ENCODE data around the gene WSCD1. TPM values are rescaled to one million over a fixed set of nuclear protein-coding genes. Genes with fewer than 3 reads are reported as not detected.

WSCD1 gene
- total RNA-seq, 3 donors from 2014 or later (not counting 1 experiment from before 2014, with no cell fraction given), result 0.47 to 2.1 (median 1.9) TPM

- Histone ChIP-seq H3K4me3 (ENCODE audit: low read length) (no peak overlapping the region), H3K9me3 (ENCODE audit: control insufficient read depth, insufficient read depth, low read length) (no peaks in the 10 kb centered on the region), H3K4me1 (ENCODE audit: control insufficient read depth, insufficient read depth, low read length) (no peaks in the 10 kb centered on the region), H3K27ac (ENCODE audit: low read length) (no peak overlapping the region), H3K36me3 (ENCODE audit: control insufficient read depth, insufficient read depth, low read length) (no peaks in the 10 kb centered on the region), H3K27me3 (ENCODE audit: control insufficient read depth, insufficient read depth, low read length) (no peaks in the 10 kb centered on the region)
- H3K27ac Mint-ChIP-seq, result no peak overlapping the region
- H3K4me1 Mint-ChIP-seq, result no peaks in the 10 kb centered on the region
- H3K27me3 Mint-ChIP-seq (ENCODE audit: low read depth in 2 of 2), result peaks cover 10 to 13% of the 10 kb centered on the region in 2 donors
- 57% methylated on average over 6 of the region's 6 CpGs for WGBS (ENCODE audit: insufficient coverage)
- no peaks in the 10 kb centered on the region for H3K36me3 Mint-ChIP-seq
- ATAC-seq (no peak), DNase-seq (no peak)
- no peaks in the 10 kb centered on the region for H3K9me3 Mint-ChIP-seq
- TF ChIP-seq, protein P1, sequence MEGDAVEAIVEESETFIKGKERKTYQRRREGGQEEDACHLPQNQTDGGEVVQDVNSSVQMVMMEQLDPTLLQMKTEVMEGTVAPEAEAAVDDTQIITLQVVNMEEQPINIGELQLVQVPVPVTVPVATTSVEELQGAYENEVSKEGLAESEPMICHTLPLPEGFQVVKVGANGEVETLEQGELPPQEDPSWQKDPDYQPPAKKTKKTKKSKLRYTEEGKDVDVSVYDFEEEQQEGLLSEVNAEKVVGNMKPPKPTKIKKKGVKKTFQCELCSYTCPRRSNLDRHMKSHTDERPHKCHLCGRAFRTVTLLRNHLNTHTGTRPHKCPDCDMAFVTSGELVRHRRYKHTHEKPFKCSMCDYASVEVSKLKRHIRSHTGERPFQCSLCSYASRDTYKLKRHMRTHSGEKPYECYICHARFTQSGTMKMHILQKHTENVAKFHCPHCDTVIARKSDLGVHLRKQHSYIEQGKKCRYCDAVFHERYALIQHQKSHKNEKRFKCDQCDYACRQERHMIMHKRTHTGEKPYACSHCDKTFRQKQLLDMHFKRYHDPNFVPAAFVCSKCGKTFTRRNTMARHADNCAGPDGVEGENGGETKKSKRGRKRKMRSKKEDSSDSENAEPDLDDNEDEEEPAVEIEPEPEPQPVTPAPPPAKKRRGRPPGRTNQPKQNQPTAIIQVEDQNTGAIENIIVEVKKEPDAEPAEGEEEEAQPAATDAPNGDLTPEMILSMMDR (IDR thresholded peaks at IDR 0.05), result no peak
- no peak overlapping the region for H3K4me3 Mint-ChIP-seq
- intact Hi-C loops (cut with micrococcal nuclease), result no loop called here
Measured at GRCh38 chr17:6163612-6164333, 93.6 kb downstream of the WSCD1 start.

DNA sequence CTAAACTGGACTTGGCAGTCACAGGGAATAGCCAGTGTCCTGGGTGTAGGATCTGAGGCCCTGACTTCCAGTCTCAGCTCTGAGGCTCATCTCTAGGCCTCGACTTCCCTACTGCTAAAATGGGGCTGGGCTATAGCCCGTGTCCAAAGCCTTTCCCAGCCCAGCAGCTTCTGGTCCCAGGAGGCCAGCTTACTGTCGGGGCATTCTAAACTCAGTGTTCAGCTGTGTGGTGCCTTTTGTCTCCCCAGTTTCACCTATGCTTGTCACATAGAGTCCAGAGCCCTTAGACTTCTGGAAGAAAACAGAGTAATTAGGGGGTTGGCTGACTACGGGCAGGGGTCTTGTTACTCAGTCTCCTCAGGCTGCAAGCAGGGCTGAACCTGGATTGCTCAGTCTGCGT is 94.8 kb downstream of the WSCD1 start:
- H3K9me3 Mint-ChIP-seq, result no peaks in the 10 kb centered on the region
- intact Hi-C loops (cut with micrococcal nuclease), result no loop called here
- TF ChIP-seq, protein P1 (IDR thresholded peaks at IDR 0.05), result no peak
- Histone ChIP-seq H3K27ac (ENCODE audit: low read length) (no peak overlapping the region), H3K4me3 (ENCODE audit: low read length) (no peak overlapping the region), H3K4me1 (ENCODE audit: control insufficient read depth, insufficient read depth, low read length) (no peaks in the 10 kb centered on the region), H3K36me3 (ENCODE audit: control insufficient read depth, insufficient read depth, low read length) (no peaks in the 10 kb centered on the region), H3K27me3 (ENCODE audit: control insufficient read depth, insufficient read depth, low read length) (no peaks in the 10 kb centered on the region), H3K9me3 (ENCODE audit: control insufficient read depth, insufficient read depth, low read length) (no peaks in the 10 kb centered on the region)
- H3K4me3 Mint-ChIP-seq, result no peak overlapping the region
- peaks cover 0 to 2% of the 10 kb centered on the region in 2 donors for H3K4me1 Mint-ChIP-seq
- ATAC-seq (no peak), DNase-seq (no peak)
- no peaks in the 10 kb centered on the region for H3K36me3 Mint-ChIP-seq
- H3K27ac Mint-ChIP-seq, result no peak overlapping the region
- 82% methylated on average over 5 of the region's 5 CpGs for WGBS (ENCODE audit: insufficient coverage)
- peaks cover 7 to 10% of the 10 kb centered on the region in 2 donors for H3K27me3 Mint-ChIP-seq (ENCODE audit: low read depth in 2 of 2)

DNA sequence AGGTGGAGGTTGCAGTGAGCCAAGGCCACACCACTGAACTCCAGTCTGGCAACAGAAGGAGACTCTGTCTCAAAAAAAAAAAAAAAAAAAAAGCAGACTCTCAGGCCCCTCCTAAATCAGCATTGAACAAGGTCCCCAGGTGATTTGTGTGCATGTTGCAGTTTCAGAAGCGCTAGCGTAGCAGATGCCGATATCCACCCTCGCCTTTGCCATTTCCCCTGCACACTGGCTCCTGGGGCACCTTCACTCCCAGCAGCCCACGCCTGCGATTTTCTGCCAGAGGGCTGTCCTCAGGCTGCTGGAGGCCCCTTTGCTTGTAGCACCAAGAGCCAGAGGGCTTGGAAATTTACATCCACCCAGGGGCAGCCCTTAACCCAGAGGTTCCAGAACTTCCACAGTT is 95.6 kb downstream of the WSCD1 start:
- WGBS (ENCODE audit: insufficient coverage), result 89% methylated on average over 6 of the region's 6 CpGs
- Histone ChIP-seq H3K27me3 (ENCODE audit: control insufficient read depth, insufficient read depth, low read length) (no peaks in the 10 kb centered on the region), H3K4me1 (ENCODE audit: control insufficient read depth, insufficient read depth, low read length) (no peaks in the 10 kb centered on the region), H3K27ac (ENCODE audit: low read length) (no peak overlapping the region), H3K9me3 (ENCODE audit: control insufficient read depth, insufficient read depth, low read length) (no peaks in the 10 kb centered on the region), H3K36me3 (ENCODE audit: control insufficient read depth, insufficient read depth, low read length) (no peaks in the 10 kb centered on the region), H3K4me3 (ENCODE audit: low read length) (no peak overlapping the region)
- H3K36me3 Mint-ChIP-seq, result no peaks in the 10 kb centered on the region
- H3K9me3 Mint-ChIP-seq, result no peaks in the 10 kb centered on the region
- H3K27ac Mint-ChIP-seq, result no peak overlapping the region
- TF ChIP-seq, protein P1 (IDR thresholded peaks at IDR 0.05), result no peak
- peaks cover 7 to 10% of the 10 kb centered on the region in 2 donors for H3K27me3 Mint-ChIP-seq (ENCODE audit: low read depth in 2 of 2)
- peaks cover 8 to 10% of the 10 kb centered on the region in 2 donors for H3K4me1 Mint-ChIP-seq
- DNase-seq (no peak), ATAC-seq (no peak)
- H3K4me3 Mint-ChIP-seq, result no peak overlapping the region
- intact Hi-C loops (cut with micrococcal nuclease), result no loop called here
